GM13976 (cell line): ENCODE measurements around the gene ADO.

ENCODE experiments used
- DNase-seq: peaks from one replicate; pipeline ENCODE4 v3.0.0; 2012; ENCODE audit warnings: low spot score
- in situ Hi-C: fragments of 300-500 bp; cut with MboI; formaldehyde crosslinking; loops from one replicate; pipeline ENCODE4 v1.12.0; 2022; ENCODE audit warnings: low sequenced_read_pairs, mixed read lengths, inconsistent platforms; ENCODE audit not compliant: unreplicated experiment
- TF ChIP-seq, protein P1 (sequence below): IDR thresholded peaks from 2 replicates; pipeline ENCODE4 v1.5.1; 2012; ENCODE audit warnings: borderline replicate concordance, mild to moderate bottlenecking; ENCODE audit not compliant: insufficient read depth; ENCODE audit errors: extremely low read depth, missing control alignments, control extremely low read depth

Gene ADO

DNA sequence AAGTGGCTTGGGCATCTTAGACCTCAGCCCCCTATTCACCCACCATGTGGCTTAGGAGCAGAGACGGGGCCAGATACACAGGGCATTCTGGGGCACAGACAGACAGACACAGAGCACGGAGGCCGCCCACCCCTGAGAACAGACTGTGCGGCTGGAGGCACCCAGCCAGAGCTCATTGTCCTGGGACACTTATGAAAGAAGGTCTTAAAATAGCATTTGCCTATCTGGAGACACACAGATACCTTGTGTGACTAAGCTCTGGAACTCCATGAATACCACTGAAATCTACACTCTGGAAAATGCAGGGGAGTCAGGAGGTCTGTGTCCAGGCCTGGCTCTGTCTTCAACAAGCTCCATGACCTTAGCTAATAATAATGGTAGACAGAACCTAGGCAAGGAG is 41.4 kb upstream of the ADO start:
- TF ChIP-seq, protein P1, sequence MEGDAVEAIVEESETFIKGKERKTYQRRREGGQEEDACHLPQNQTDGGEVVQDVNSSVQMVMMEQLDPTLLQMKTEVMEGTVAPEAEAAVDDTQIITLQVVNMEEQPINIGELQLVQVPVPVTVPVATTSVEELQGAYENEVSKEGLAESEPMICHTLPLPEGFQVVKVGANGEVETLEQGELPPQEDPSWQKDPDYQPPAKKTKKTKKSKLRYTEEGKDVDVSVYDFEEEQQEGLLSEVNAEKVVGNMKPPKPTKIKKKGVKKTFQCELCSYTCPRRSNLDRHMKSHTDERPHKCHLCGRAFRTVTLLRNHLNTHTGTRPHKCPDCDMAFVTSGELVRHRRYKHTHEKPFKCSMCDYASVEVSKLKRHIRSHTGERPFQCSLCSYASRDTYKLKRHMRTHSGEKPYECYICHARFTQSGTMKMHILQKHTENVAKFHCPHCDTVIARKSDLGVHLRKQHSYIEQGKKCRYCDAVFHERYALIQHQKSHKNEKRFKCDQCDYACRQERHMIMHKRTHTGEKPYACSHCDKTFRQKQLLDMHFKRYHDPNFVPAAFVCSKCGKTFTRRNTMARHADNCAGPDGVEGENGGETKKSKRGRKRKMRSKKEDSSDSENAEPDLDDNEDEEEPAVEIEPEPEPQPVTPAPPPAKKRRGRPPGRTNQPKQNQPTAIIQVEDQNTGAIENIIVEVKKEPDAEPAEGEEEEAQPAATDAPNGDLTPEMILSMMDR: no peak
- DNase-seq: no peak
- in situ Hi-C loops: no loop called here

DNA sequence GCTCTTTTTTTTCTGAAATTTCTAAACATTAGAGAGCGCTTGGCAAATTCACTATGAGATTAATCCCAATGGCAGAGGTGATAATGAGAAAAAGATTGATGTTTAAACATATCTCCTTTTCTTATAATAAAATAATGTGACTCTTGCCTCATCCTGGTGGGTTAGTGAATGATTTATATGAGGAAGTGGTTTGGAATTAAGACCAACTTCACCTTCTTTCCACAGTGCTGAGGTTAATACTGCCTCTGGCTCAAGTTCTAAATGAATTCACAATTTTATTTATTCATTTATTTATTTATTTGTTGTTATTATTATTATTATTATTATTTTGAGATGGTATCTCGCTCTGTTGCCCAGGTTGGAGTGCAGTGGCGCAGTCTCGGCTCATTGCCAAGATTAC is 40.5 kb upstream of the ADO start:
- in situ Hi-C loops: no loop called here
- DNase-seq: no peak

GRCh38 chr10:62765726-62766125 is 38.8 kb upstream of the ADO start:
- in situ Hi-C loops: no loop called here
- TF ChIP-seq, protein P1: no peak
- no peak for DNase-seq

More for the DNA sequence above, 40.5 kb upstream of the ADO start:
- TF ChIP-seq, protein P1: no peak

DNA sequence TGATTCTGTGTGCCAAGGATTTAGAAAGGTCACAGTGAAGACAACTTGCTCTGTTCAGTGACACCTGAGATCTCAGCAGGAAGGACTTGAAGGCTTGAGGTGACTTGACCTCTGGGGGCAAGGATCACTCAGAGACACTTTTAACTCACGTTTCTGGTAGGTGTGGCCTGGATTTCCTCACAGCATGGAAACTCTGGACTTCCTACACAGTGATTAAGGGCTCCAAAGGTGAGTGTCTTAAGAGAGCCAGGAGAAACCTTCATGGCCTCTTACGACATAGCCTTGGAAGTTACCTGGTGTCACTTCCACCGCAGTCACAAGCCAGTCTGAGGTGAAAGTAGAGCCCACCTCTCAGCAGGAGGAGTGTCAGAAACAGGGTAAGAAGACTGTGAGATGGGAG is 38.1 kb upstream of the ADO start:
- DNase-seq: no peak
- in situ Hi-C loops: no loop called here
- TF ChIP-seq, protein P1: no peak

- no peak for DNase-seq
- in situ Hi-C loops: no loop called here
- TF ChIP-seq, protein P1: no peak
Measured at GRCh38 chr10:62769574-62770242, 34.8 kb upstream of the ADO start.

- in situ Hi-C loops: no loop called here
- DNase-seq: no peak
- TF ChIP-seq, protein P1: no peak
Measured at GRCh38 chr10:62772186-62772974, 32.1 kb upstream of the ADO start.

DNA sequence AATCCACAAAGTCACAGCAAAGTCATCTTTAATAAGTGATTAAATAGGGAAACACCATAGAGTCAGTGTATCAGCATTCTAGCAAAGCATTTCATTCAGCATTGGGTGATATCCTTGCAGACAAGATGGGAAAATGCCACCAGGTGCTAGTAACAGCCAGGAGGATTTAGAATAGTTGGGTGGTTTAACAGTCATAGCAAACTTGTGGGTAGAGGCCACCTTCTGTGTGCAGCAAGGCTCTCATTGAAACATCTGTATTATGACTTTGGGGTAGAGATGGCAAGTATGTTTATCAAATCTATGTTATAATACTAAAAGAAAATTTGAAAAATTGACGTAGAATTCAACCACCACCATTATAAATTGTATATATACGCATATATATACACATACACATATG is 26.4 kb upstream of the ADO start:
- no peak for DNase-seq
- in situ Hi-C loops: no loop called here

More for the DNA sequence above, 26.4 kb upstream of the ADO start:
- TF ChIP-seq, protein P1: no peak
